ENCODE results near the gene RCAN1.

GRCh38 chr21:34593954-34594531 lies 20.9 kb downstream of the RCAN1 start:
- TF ChIP-seq CTCF (IDR thresholded peaks at IDR 0.05), result no peak
- no peak for TF ChIP-seq POLR2AphosphoS5 (IDR thresholded peaks at IDR 0.05)

Data from suprapubic skin (tissue), 3 donors.